HG02973 (cell line): ENCODE data around the gene TRIM51.
"Not testable (repeated sequence)": the region's sequence is repeated elsewhere in the genome, so short reads cannot be mapped to it uniquely, and the experiment has no call there.

Experiments used
- ATAC-seq: cut with Tn5 transposase; IDR thresholded peaks from one replicate; pipeline ENCODE4 v1.9.1; 2021; ENCODE audit warnings: moderate library complexity; ENCODE audit not compliant: unreplicated experiment

TRIM51 gene, protein sequence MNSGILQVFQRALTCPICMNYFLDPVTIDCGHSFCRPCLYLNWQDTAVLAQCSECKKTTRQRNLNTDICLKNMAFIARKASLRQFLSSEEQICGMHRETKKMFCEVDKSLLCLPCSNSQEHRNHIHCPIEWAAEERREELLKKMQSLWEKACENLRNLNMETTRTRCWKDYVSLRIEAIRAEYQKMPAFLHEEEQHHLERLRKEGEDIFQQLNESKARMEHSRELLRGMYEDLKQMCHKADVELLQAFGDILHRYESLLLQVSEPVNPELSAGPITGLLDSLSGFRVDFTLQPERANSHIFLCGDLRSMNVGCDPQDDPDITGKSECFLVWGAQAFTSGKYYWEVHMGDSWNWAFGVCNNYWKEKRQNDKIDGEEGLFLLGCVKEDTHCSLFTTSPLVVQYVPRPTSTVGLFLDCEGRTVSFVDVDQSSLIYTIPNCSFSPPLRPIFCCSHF

DNA sequence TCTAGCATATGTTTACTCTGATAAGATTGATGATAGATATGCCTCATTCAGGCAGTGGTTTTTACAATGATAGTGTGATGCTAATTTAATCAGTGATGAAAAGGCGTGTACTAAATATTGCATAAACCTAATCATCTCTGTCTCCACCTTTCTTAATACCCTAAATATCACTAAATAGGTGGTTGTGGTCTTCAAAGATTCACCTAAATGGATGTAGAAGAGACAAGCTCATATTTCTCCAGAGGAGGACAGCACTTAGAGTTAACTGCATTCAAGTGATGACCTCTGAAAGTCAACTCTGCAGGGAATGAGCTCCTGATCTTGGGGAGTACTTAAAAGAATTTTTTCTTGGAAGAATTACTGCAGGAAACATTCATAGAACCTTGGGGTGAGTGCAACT, at the start of gene TRIM51:
TRIM51 (plus strand) TSS at position 301 of the 400 bp plus-strand sequence. CDS start 2,132 bp downstream, outside the sequence.
- ATAC-seq = not testable (repeated sequence)

DNA sequence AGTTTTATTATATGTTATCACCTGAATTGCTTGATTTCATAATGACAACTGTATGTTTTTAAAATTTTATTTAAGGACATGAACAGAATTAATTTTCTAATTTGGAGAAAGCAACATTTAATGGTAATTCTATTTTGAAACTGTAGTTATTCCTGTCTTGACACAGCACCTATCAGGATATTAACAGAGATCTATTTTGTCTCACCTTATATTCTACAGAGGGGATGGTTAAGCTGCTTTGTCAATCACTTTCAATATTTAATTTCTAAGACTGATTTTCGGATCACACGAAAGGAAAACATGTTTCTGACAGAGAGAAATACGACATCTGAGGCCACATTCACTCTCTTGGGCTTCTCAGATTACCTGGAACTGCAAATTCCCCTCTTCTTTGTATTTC, 44.6 kb upstream of the TRIM51 start, which contains the start of gene OR5D16:
OR5D16 (plus strand) TSS at position 301 of the 400 bp plus-strand sequence; CDS start at position 301, 0 bp downstream.
- no peak for ATAC-seq

DNA sequence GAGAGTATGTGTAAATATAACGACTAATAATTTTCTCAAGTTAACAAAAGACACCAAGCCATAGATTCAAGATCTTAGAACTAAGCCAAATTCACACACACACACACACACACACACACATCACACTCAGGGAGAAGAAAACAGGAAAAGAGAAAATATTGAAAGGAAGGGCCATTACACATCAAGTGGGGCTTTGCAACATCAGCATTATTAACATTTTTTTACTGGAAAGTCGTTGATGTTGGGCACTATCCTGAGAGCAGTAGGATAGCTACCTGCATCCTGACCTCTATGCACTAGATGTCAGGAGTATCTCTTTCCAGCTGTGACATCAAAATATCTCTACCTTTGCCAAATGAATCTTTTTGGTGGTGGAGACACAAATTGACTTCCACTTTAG, 35.6 kb upstream of the TRIM51 start:
- no peak for ATAC-seq

DNA sequence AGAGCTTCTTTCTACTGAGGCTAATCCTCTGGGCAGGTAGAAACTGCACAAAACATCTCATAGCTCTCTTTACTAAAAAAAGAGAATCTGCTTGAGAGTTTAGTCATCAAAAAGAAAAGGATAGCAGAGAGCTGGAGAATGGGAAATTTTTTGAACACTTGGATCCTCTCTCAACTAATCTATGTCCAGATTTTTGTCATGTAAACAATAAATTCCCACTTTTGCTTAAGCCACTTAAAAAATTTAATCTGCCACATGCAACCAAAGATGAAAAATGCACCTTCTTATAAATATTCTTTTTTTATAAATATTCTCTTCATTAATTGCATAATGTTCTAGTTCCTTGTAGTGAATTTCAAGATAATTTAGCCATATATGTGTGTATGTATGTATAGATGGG, 34.1 kb upstream of the TRIM51 start:
- no peak for ATAC-seq

DNA sequence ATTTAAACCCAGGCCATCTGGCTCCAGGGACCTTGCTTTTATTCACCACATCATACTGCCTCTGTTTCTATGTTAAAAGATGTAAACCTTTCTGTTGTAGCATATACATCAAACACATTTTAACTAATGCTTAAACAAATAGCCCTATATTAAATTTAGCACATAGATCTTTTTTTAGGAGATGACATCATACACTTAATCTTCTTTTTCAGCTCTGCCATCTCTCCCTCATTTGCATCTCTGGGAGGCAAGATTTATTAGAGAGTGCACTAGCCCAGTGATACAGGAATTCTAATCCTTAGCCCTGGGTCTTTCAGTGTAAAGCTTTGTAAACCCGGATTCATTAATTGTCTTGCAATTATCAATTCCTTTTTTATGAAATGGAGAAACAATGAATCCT, 31.0 kb upstream of the TRIM51 start:
- ATAC-seq = no peak

DNA sequence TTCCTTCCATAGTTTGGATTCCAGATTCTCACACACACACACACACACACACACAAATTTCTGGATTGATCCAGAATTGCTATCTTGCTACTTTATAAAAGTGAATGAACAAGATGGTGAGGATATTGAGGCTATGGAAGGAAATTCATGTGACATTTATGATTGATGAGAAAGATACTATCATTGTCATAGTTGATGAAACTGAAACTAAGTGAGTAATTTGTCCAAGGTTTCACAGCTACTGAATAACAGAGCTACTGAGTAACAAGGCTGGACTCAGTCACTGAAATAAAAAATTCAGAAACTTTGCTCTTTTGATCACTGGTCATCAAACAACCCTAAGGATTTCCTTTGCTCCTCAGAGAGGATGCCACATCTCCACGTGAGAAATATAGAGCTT, 28.4 kb upstream of the TRIM51 start:
- no peak for ATAC-seq

DNA sequence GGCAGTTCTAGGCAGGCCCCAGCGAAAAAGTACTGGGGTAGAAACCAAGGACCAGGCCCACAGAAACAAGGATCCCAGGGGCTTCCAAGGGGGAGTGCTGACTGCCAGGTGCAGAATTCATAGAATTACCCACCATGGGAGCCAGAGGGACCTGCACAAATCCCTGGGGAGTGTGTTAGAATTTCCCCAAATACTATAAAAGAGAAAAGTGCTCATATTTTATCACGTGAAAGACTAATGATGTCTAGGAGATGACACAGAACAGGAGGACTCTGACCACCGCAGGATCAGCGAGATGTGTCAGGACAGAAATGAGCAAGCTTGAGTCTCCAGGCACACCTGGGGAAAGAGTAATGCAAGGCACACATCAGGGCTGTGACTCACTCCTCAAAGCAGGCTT, 15.7 kb upstream of the TRIM51 start:
- ATAC-seq = not testable (repeated sequence)

DNA sequence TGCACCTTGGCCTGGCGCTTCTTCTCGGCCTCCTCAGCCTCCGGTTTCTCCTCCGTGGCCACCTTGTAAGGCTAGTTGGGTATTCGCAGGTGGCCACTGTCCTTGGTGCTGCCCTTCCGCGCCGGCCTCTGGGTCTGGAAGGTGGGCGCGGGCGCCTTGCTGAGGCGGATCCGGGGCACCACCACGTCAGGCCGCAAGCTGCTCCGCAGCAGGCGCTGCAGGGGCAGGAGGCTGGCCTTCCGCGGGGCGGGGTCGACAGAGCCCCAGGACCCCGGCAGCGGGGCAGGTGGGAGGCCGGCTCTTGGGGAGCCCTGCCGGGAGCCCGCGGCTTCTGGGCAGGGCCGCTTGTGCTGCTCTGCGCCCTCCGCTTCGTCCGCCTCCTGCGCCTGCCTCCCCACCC, 10.4 kb upstream of the TRIM51 start:
- ATAC-seq = not testable (repeated sequence)

DNA sequence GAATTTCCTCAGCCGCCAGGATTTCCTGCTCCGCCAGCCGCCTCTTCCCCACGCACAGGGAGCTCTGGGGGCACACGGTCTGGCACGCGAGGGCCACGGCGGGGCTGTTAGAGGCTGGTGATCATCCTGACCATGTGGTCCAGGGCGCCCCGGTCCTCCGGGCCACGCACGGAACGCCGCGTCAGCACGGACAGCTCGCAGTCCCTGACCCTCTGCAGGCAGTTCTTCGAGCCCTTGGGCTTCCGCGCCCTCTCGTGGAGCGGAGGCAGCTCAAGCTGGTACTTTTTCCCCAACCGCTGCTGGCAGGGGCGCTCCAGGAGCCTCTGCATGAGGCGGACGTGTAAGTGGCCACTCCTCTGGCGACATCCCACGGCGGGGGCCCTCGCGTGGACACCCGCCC, 10.0 kb upstream of the TRIM51 start:
- not testable (repeated sequence) for ATAC-seq

DNA sequence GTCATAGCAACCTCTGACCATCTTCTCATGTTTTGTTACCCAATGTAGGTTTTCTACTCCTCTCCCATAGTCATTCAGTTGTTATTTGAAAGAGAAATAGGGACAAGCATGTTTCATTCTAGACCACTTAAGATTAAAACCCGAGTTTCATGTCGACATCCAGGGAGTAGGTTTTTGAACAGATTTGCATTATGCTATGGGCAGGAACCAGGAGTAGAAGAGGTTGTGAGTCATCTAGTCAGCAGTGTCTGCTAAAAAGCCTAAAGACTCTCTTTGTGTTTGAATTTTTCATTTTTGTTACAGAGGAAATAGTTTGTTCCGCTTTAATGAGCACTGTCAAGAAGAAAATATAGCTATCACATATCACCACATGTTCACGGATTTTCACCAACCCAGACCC, 1.9 kb downstream of the TRIM51 start:
- ATAC-seq = not testable (repeated sequence)

DNA sequence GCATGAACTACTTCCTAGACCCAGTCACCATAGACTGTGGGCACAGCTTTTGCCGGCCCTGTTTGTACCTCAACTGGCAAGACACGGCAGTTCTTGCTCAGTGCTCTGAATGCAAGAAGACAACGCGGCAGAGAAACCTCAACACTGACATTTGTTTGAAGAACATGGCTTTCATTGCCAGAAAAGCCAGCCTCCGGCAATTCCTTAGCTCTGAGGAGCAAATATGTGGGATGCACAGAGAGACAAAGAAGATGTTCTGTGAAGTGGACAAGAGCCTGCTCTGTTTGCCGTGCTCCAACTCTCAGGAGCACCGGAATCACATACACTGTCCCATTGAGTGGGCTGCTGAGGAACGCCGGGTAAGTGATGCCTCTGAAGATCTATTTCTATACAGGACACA, 2.4 kb downstream of the TRIM51 start:
- not testable (repeated sequence) for ATAC-seq

DNA sequence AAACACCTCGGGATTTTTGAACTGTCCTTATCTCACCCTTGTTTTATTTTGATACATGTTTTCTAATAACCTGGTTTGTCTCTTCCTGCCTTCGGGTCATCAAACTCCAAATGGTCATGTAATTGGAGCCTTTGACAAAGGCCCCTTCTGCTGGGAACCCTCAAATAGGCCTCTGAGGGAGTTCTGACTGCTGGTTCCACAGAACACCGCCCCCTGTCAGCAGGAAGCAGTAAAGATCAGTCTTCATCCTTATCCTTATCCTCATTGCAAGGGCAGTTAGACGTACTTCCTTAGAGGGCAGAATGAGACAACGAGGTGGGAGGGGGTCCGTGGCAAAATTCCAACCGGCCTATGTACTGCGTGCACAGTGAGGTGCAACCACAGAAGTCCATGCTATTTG, 12.1 kb downstream of the TRIM51 start:
- ATAC-seq = no peak

DNA sequence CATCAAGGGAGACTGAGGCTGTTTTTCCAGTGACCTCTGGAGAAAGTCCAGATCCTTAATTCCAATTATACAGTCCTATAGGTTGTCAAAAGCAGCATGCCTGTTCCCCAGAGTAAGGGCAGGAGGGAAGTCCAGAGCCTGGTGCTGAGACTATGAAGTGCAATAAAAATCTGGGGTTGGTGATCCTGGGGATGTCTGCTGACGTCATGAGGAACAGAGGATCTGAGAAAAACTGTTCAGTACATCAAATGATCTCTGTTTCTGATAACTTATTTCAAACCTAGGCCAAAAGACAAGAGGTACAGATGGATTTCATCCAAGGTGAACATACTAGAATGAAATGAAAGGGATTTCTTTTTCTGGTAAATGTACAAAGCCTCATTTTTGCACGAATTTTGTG, 19.2 kb downstream of the TRIM51 start:
- ATAC-seq = no peak

DNA sequence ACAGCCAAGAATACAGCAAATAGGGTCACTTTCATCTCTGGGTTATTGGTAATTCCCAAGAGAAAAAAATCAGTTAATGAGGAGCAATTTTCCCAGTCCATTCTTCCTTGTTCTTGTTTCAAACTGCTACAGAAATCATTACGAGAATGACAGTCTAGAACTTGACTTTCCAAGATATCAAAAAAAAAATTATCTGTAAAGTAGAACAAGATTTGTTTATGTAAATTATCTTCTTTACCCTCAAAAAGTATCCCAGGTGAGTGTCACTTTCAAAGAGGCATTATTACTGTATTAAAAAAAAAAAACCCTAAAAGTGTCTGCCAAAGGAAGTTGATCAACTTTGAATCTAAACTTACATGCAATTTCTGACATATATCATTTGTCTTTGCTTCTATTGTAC, 31.4 kb downstream of the TRIM51 start, which contains the start of gene OR5W2:
OR5W2 (minus strand) TSS at position 101 of the 400 bp plus-strand sequence; CDS start at position 101, 0 bp downstream.
- no peak for ATAC-seq

DNA sequence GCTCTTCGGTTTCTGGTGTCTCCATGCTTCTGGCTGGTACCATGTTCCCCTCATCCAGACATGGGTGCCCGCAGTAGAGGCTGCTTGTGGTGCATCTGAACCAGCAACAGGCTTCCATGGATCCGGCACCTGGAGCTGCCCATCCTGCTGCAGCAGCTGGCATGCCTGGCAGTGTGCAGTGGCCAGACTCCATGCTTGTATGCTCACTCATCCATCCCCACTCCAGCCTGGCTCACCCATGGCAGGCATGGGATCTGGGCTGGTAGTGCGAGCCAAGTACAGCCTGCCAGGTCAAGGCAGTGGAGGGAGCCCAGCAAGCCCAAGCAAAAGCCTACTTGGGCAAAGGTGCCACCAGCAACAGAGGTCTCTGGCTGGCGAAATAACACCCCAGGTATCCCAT, 37.4 kb downstream of the TRIM51 start:
- no peak for ATAC-seq

DNA sequence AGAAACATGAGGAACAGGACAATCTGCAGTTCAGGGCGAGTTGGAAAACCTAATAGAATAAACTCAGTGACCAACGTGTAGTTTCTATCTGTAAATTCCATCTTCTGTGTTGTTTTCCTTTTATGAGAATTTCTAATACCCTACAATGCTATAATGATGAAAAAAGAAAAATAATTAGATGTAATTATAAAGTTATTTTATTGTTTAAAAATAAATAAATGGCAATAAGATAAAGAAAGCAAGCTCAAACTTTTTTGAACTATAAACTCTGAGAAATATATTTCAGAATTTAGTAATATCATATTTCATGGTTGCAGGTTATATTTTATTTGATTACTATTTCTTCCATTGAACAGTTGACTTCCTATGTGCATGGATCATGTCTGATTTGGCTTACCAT, 53.2 kb downstream of the TRIM51 start, which contains the start of gene OR5I1:
OR5I1 (minus strand) TSS at position 101 of the 400 bp plus-strand sequence; CDS start at position 101, 0 bp downstream.
- ATAC-seq = no peak
